Measurements from ENCODE around the gene FBXW8. TPM values are rescaled to one million over a fixed set of nuclear protein-coding genes. Genes with fewer than 3 reads are reported as not detected.

Gene FBXW8
- total RNA-seq, 4 donors from 2014 or later: 4.7 to 28.9 (median 9.2) TPM

DNA sequence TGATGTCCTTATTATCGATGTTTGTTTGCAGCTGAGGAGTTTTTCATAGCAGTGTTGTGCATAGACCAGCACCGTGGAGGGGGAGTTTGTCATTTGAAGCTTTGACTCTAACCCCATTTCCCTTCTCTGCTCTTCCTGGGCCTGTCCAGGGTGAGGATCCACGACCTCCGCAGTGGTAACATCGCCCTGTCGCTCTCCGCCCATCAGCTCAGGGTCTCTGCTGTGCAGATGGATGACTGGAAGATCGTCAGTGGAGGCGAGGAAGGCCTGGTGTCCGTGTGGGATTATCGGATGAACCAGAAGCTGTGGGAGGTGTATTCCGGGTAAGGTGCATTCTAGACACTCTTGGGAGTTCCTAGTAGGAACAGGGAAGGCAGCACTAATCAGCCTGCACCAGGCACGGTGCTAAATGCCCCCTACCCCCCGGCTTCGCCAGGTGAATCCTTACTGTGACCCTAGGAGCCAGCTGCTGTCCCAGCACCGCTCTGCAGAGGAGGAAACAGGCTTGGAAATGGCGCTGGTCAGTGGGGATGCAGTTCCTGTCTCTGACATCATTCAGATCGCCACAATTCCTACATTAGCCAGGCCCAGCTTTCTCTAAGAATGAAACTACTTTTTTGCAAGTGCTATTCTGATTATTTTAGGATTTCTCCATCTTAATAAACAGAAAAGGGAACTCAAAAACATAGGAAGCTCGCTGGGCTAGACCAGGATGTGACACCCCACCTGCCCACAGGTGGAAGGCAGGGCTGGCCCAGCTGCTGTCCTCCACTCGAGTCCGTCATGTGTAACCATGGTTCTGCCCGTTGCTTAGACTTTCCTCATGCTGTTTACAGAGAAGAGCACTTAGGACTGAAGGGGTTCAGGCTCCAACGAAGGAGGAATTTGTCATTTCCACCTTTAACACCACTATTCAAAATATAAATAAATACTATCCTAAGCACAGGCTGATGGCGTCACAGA lies 113.5 kb downstream of the FBXW8 start:
- Histone ChIP-seq H3K9me3 (no peaks in the 10 kb centered on the region), H3K36me3 (peaks cover 0 to 39% (median 0%) of the 10 kb centered on the region in 3 donors), H3K27me3 (no peaks in the 10 kb centered on the region), H3K27ac (no peak overlapping the region), H3K4me3 (no peak overlapping the region), H3K4me1 (no peaks in the 10 kb centered on the region)
- TF ChIP-seq POLR2A (IDR thresholded peaks at IDR 0.05): no peak
- TF ChIP-seq, protein P1, sequence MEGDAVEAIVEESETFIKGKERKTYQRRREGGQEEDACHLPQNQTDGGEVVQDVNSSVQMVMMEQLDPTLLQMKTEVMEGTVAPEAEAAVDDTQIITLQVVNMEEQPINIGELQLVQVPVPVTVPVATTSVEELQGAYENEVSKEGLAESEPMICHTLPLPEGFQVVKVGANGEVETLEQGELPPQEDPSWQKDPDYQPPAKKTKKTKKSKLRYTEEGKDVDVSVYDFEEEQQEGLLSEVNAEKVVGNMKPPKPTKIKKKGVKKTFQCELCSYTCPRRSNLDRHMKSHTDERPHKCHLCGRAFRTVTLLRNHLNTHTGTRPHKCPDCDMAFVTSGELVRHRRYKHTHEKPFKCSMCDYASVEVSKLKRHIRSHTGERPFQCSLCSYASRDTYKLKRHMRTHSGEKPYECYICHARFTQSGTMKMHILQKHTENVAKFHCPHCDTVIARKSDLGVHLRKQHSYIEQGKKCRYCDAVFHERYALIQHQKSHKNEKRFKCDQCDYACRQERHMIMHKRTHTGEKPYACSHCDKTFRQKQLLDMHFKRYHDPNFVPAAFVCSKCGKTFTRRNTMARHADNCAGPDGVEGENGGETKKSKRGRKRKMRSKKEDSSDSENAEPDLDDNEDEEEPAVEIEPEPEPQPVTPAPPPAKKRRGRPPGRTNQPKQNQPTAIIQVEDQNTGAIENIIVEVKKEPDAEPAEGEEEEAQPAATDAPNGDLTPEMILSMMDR (IDR thresholded peaks at IDR 0.05): no peak
- DNase-seq: no peak

DNA sequence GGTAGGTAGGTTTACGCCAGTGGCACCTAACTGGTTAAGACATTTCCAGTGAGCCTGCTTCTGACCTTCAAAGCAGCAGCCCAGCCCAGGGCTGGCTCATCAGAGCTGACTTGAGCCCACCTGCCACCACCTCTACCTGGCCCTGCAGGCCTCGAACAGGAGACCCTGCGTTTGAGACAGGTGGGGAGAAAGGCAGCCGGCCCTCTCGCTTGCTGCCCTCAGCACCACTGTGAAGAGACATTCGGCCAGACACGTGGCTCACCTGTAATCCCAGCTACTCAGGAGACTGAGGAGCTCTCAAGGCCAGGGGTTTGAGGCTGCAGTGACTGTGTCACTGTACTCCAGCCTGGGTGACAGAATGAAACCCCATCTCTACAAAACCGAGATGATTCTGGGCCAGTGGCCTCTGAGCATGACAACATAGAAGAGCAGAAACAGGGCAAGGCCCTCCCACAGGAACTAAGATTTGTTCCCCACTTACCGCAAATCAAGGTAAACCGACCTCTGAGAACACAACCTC lies 114.3 kb downstream of the FBXW8 start:
- TF ChIP-seq POLR2A (IDR thresholded peaks at IDR 0.05): no peak
- TF ChIP-seq, protein P1 (IDR thresholded peaks at IDR 0.05): no peak
- no peaks in the 10 kb centered on the region for H3K9me3 ChIP-seq
- H3K27ac ChIP-seq: no peak overlapping the region
- no peaks in the 10 kb centered on the region for H3K27me3 ChIP-seq
- DNase-seq: peak in 1 of 3 donors; percentile 37
- H3K36me3 ChIP-seq: peaks cover 0 to 39% (median 0%) of the 10 kb centered on the region in 3 donors
- no peak overlapping the region for H3K4me3 ChIP-seq
- H3K4me1 ChIP-seq: no peaks in the 10 kb centered on the region

DNA sequence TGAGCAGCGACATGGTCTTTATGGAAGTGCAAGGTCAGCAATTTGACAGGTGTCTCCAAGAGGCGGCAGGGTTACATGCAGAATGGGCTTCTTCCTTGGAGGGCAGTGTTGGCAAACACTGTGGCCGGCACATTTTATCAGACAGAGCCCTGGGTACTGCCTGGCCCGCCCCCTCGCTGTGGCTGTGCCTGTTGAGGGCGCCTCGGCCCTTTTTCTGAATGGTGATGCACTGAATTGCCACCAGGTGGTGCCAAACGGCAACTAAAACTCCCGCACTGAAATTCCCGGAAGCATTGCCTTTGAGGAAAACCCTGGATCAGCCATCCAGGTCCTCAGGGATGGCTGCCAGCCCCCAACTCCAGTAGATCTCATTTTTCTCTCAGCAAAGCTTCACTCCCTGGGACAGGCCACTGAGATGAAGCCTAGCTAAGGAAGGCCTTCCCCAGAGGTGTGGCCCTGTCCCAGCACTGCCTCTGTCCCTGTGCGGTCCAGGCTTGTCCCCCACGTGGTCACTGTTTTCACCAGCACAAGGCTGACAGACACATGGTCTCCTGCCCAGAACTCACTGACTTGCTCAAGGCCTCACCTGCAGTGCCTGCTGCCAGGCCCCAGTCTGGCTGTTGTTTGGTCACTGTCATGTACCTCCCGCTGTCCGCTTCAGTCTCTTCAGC lies 114.9 kb downstream of the FBXW8 start:
- no peaks in the 10 kb centered on the region for H3K4me1 ChIP-seq
- no peak overlapping the region for H3K27ac ChIP-seq
- TF ChIP-seq POLR2A (IDR thresholded peaks at IDR 0.05): no peak
- TF ChIP-seq, protein P1 (IDR thresholded peaks at IDR 0.05): peak; percentile 79 to 93 (median 87)
- H3K36me3 ChIP-seq: peaks cover 0 to 39% (median 0%) of the 10 kb centered on the region in 3 donors
- no peaks in the 10 kb centered on the region for H3K27me3 ChIP-seq
- no peak overlapping the region for H3K4me3 ChIP-seq
- peak; percentile 48 to 82 (median 74) for DNase-seq
- H3K9me3 ChIP-seq: no peaks in the 10 kb centered on the region

DNA sequence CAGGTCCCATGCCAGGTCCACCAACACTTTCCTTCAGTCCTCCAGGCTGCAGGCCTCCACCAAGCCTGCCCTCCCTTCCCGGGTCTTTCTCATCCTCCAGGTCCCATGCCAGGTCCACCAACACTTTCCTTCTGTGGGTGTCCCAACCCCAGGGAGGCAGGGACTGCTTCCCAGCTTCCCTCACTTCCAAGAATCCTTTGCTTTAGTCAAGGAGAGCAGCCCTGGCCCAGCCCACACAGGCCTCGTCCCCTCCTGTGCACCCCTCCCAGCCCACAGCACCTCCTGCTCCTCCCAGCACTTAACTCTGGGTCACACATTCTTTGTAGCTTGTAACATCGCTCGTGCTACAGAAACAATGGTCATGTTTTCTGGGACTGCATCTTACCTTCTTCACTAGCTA lies 115.6 kb downstream of the FBXW8 start:
- no peaks in the 10 kb centered on the region for H3K9me3 ChIP-seq

DNA sequence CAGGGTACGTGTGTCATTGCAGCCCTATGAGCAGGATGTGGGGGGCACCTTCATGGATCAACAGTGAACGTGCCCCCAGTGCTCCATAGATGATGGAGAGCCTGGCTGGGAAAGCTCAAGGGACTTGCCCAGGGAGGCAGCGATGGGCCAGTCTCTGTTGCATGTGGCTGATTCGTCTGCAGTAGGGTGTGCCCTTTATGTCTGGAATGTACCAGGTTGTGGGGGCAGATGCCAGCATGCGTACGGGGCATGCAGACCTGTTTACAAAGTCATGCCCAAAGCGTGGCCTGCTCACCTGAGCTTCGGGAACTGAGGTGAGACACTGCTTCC lies 116.1 kb downstream of the FBXW8 start:
- no peak overlapping the region for H3K4me3 ChIP-seq
- TF ChIP-seq POLR2A (IDR thresholded peaks at IDR 0.05): no peak
- H3K36me3 ChIP-seq: peaks cover 0 to 39% (median 0%) of the 10 kb centered on the region in 3 donors
- no peaks in the 10 kb centered on the region for H3K9me3 ChIP-seq
- H3K4me1 ChIP-seq: no peaks in the 10 kb centered on the region
- H3K27ac ChIP-seq: no peak overlapping the region
- H3K27me3 ChIP-seq: no peaks in the 10 kb centered on the region
- DNase-seq: no peak

More for the DNA sequence above, 115.6 kb downstream of the FBXW8 start:
- no peaks in the 10 kb centered on the region for H3K27me3 ChIP-seq
- TF ChIP-seq, protein P1 (IDR thresholded peaks at IDR 0.05): no peak
- TF ChIP-seq POLR2A (IDR thresholded peaks at IDR 0.05): no peak
- peak in 1 of 3 donors; percentile 37 for DNase-seq
- H3K36me3 ChIP-seq: peaks cover 0 to 39% (median 0%) of the 10 kb centered on the region in 3 donors
- H3K27ac ChIP-seq: no peak overlapping the region
- no peaks in the 10 kb centered on the region for H3K4me1 ChIP-seq
- no peak overlapping the region for H3K4me3 ChIP-seq
